HG03025 (cell line): Measurements from ENCODE around the gene GOLGA8B.
"Not testable (repeated sequence)": the region's sequence is repeated elsewhere in the genome, so short reads cannot be mapped to it uniquely, and the experiment has no call there.

ENCODE experiments used
- ATAC-seq: cut with Tn5 transposase; IDR thresholded peaks from one replicate; pipeline ENCODE4 v1.9.1; 2021; ENCODE audit warnings: mild to moderate bottlenecking, moderate library complexity; ENCODE audit not compliant: unreplicated experiment, low FRiP score

The GOLGA8B gene

GRCh38 chr15:34598799-34599585 is 15.5 kb upstream of the GOLGA8B start:
- ATAC-seq, result no peak

- no peak for ATAC-seq
Measured at GRCh38 chr15:34597316-34597715, 13.9 kb upstream of the GOLGA8B start.

- no peak for ATAC-seq
Measured at GRCh38 chr15:34594361-34594760, 10.9 kb upstream of the GOLGA8B start.

GRCh38 chr15:34591306-34591705 is 7.9 kb upstream of the GOLGA8B start:
- ATAC-seq, result no peak

- ATAC-seq, result no peak
Measured at GRCh38 chr15:34588046-34588674, 4.7 kb upstream of the GOLGA8B start.

- not testable (repeated sequence) for ATAC-seq
Measured at GRCh38 chr15:34585966-34586365, 2.5 kb upstream of the GOLGA8B start.

GRCh38 chr15:34584996-34585395 is 1.5 kb upstream of the GOLGA8B start:
- no peak for ATAC-seq

GRCh38 chr15:34584330-34584668 is 848 bp upstream of the GOLGA8B start:
- no peak for ATAC-seq

- peak; percentile 57 for ATAC-seq
Measured at GRCh38 chr15:34582461-34583371, 735 bp downstream of the GOLGA8B start.

GRCh38 chr15:34581687-34582460 is 1.6 kb downstream of the GOLGA8B start:
- not testable (repeated sequence) for ATAC-seq

- ATAC-seq, result no peak
Measured at GRCh38 chr15:34581043-34581365, 2.4 kb downstream of the GOLGA8B start.

GRCh38 chr15:34580251-34581042 is 3.0 kb downstream of the GOLGA8B start:
- not testable (repeated sequence) for ATAC-seq

- ATAC-seq, result no peak
Measured at GRCh38 chr15:34578283-34578674, 5.2 kb downstream of the GOLGA8B start.

- ATAC-seq, result not testable (repeated sequence)
Measured at GRCh38 chr15:34577658-34578282, 5.7 kb downstream of the GOLGA8B start.

- ATAC-seq, result not testable (repeated sequence)
Measured at GRCh38 chr15:34575035-34575434, 8.4 kb downstream of the GOLGA8B start.

GRCh38 chr15:34572921-34573320 is 10.5 kb downstream of the GOLGA8B start:
- ATAC-seq, result not testable (repeated sequence)

- ATAC-seq, result not testable (repeated sequence)
Measured at GRCh38 chr15:34572019-34572641, 11.3 kb downstream of the GOLGA8B start.

- not testable (repeated sequence) for ATAC-seq
Measured at GRCh38 chr15:34569670-34570396, 13.6 kb downstream of the GOLGA8B start.
